Stimulated activated CD8-positive, alpha-beta memory T cell treated with anti-CD3 and anti-CD28 coated beads, Interleukin-7, amount 100 ng/mL, for 1 hour (primary cell): ENCODE measurements around the gene MCTP1.

Source experiments
- DNase-seq, 2 donors: peaks; one replicate each; pipeline ENCODE4 v3.0.0-alpha.2; 2020; ENCODE audit warnings: low read depth in 2 of 2

MCTP1 gene

DNA sequence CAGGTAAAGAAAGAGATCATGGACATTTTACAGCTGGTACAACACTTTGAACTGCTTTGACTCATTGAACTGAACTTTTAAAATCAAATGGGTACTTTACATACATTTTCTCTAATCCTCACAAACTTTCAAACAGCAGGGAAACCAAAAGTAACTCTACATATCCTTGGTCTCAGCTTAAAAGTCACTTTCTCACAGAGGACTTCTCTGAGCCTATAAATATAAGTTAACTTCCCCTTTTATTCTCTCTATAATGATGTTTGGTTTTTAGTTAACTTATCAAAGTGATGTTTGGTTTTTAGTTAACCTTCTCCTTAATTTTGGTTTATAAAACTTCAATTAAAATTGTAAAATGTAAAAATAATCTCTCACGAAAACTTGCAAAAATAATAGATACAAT lies 209.8 kb downstream of the MCTP1 start:
- DNase-seq: no peak

- DNase-seq: no peak
These were observed 212.6 kb downstream of the MCTP1 start for GRCh38 chr5:95072281-95072680.

GRCh38 chr5:95070866-95071265 lies 214.0 kb downstream of the MCTP1 start:
- DNase-seq: no peak

GRCh38 chr5:95070453-95070852 lies 214.4 kb downstream of the MCTP1 start:
- no peak for DNase-seq

- DNase-seq: no peak
These were observed 214.9 kb downstream of the MCTP1 start for GRCh38 chr5:95069948-95070347.

- no peak for DNase-seq
These were observed 215.9 kb downstream of the MCTP1 start for GRCh38 chr5:95069021-95069420.

DNA sequence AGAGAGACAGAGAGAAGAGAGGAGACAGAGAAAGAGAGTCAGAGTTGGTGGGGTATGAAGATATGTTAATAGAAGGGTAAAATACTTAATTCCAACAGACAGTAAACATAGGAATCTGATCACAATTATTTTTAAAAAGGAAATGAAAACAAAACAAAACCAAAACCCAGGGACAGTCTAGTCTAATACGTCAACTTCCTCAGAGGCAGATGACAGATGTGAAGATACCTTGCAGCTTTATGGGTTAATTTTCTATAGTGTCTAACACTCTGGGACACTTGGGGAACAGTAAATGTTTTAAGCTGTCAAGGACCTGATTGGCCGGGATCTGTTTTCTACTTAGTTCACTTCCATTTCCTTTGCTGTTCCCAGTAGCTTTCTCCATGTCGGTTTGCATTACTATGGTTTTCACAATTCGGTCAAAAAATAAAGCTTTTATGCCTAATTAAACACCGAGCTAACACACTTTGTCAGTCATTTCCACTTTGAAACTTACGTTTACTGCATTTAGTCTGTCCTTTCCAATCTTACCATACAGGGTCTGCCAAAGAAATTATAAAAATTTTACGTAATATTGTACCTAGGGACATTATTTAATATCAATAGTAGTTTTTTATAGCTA lies 216.5 kb downstream of the MCTP1 start:
- no peak for DNase-seq

DNA sequence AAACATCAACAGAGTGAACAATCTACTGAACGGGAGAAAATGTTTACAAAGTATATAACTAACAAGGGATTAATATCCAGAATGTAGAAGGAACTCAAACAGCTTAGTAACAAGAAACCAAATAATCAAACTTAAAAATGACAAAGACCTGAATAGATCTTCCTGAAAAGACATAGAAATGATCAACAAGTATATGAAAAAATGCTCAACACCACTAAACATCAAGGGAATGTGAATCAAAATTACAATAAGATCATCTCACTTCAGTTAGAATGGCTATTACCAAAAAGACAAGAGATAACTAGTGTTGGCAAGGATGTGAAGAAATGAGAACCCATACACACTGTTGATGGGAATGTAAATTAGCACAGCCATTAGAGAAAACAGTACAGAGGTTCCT lies 218.8 kb downstream of the MCTP1 start:
- DNase-seq: no peak

GRCh38 chr5:95063492-95063891 lies 221.4 kb downstream of the MCTP1 start:
- DNase-seq: no peak

DNA sequence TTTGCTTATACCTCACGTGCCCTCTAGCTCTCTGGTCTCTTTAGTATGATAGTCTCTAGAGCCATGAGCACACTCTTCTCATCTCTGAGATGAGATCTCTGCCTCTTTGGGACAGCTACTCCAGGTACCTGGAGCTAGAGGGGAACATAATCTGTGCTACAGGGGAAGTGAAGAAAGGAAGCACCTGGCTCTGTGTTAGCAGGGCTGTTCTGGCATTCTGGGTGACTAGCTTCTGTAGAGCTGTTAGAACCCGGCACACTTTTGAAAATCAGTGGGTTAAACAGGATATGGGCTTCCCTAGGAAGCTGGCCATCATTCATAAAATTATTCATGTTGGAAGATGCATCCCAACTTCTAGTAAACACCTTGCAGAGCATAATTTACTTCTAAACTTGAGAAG lies 224.8 kb downstream of the MCTP1 start:
- DNase-seq: no peak

- no peak for DNase-seq
These were observed 225.3 kb downstream of the MCTP1 start for GRCh38 chr5:95059636-95060035.

DNA sequence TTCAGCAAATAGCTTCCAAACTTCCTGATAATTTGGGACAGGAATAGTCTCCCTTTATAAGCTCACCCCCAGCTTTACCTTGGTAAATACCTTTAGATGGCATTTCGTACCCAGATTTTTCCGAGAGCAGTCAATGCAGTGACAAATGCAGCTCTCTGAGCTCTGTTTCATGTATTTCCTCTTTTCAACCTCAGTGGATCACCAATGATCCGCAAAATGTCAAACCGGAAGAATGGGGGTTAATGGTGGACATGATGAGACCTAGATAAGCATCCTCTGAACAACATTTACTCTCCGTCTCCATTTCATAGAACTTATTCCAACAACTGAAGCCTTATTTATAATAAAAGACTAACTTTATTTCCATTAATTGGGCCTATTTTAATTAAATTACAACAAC lies 227.3 kb downstream of the MCTP1 start:
- DNase-seq: no peak

GRCh38 chr5:95053253-95053652 lies 231.6 kb downstream of the MCTP1 start:
- DNase-seq: no peak

GRCh38 chr5:95050708-95051107 lies 234.2 kb downstream of the MCTP1 start:
- no peak for DNase-seq

DNA sequence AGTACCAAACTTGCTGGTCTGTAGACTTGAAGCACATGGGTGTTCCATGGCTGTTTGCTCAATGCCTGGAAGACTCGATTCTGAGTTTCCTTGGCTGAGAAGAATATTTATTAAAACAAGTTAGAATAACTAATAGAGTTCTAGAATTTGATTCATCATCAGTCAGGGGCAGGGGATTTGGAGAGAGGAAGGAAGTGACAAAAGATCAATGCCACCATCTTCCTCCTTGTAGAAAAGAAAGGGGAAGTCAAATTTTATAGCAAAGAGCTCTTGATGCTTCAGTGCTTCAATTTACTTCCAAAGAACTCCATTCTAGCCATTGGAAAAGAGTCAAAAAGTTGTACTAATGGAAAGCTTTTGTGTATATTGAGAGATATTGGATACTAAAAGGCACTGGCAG lies 236.3 kb downstream of the MCTP1 start:
- DNase-seq: no peak

DNA sequence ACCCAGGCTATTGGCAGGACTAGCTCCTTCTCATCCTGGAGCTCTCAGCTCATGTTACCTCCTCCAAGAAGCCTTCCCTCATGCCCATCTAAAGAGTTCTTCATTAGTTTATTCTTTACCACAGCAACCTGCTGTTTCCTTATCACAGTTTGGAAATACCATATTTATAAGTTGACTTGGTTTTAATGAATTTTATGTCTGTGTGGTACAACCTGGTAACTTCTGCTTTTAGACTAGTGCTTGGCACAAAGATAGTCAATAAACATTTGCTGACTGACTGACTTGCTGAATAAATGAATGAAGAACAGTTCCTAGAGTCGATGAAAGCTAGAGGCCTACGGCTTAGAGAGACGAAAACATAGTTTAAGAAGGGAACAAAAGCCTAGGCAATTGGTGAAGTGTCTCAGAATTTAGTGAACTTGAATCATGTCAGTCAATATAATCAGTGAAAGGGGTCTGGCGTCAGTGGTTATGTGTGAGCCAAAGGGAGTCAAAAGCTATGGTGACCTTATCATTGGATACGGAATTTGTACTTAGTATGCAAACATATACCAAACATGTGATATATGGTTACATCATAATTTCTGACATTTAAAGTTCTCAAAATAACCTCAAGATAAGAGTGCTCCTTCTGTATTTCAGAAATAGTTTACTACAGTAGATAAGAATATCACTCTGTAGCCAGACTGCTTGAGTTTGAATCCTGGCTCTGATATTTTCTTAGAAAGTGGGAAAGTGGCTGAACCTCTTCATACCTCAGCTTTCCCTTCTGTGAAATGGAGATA lies 239.5 kb downstream of the MCTP1 start:
- DNase-seq: no peak

- no peak for DNase-seq
These were observed 240.8 kb downstream of the MCTP1 start for GRCh38 chr5:95044096-95044495.

GRCh38 chr5:95043648-95044047 lies 241.2 kb downstream of the MCTP1 start:
- DNase-seq: no peak

DNA sequence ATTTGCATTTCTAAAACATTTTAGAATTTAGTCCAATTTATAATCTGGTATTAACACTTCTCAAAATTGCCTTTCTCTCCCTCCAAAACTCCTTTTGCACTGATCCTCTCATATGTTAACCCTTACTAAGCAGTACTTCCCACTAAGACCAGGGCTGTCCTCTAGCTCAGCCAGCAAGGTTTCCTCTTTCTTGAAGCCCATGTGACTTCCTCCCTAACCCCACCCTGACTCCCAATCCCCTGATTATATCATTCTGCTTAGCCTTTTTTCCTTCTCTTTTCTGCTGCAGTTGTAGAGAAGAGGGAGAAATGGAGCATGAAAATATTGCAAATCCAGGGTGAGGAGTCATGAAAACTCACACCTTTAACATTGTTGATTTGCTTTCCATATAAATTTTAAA lies 241.7 kb downstream of the MCTP1 start:
- DNase-seq: no peak

DNA sequence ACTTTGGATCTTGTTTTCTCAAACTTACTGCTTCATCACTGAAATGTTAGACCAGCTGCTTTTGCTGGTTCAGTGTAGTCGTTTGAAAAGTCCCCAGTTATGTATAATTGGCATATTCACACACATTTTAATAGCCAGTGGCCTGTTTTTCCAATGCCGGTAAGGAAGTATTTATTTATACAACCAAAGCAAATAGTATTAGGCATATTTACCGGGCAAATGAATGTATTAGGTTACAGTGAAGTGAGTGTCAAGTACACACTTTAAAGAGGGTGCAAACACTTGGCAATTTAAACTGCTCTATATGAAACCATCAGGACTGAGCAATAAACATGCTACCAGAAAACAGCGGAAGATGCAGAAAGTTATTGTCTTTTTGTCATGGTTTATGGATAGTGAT lies 242.9 kb downstream of the MCTP1 start:
- DNase-seq: no peak

DNA sequence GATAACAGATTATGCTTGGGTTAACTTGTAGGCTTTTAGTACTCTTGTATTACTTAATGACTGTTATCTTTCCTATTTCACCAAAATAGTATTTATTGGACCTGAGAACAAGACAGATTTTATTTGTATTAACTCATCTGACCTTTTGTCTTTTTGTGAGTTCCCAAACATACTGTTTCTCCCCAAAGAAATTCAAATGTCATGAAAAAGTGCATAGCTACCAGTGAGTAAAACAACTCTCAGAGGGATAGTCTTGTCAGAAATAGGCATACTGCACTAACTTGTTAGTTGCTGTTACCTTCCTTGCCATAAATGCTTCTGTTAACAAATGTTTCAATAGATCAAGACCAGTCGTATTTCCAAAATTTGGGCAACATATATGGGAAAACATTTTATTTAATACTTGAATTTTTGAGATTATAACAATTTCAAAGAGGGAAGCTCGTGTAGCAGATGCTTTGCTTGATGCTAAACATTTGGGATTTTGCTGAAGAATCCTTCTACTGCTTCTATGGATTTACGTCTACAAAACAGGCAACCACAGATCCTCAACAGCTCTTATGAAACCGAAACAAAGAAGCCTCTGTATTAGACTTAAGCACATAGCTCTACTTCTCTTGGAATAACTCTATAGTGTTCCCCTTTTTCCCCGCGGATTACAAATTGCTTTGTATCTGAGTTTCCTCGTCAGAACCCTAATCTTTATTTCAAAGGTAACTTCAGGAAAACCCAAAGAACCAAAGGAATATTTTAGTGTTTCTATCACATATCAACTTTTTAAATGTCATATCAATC lies 248.8 kb downstream of the MCTP1 start:
- DNase-seq: no peak

DNA sequence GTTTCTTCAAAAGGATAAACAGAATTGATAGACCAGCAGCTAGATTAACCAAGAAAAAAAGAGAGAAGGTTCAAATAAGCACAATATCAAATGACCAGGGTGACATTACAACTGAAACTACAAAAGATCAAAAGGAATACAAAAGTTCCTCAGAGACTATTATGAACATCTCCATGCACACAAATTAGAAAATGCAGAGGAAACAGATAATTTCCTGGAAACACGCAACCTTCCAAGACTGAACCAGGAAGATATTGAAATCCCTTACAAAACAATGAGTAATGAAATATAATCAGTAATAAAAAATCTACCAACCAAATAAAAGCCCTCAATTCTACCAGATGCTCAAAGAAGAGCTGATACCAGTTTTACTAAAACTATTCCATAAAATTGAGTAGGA lies 252.1 kb downstream of the MCTP1 start:
- DNase-seq: no peak
